Kidney tubule cell (primary cell): Measurements from ENCODE around the gene CSF3R.

ENCODE experiments used
- DNase-seq: peaks from one replicate; pipeline ENCODE4 v3.0.0-alpha.2; 2018; ENCODE audit warnings: low spot score

CSF3R gene

DNA sequence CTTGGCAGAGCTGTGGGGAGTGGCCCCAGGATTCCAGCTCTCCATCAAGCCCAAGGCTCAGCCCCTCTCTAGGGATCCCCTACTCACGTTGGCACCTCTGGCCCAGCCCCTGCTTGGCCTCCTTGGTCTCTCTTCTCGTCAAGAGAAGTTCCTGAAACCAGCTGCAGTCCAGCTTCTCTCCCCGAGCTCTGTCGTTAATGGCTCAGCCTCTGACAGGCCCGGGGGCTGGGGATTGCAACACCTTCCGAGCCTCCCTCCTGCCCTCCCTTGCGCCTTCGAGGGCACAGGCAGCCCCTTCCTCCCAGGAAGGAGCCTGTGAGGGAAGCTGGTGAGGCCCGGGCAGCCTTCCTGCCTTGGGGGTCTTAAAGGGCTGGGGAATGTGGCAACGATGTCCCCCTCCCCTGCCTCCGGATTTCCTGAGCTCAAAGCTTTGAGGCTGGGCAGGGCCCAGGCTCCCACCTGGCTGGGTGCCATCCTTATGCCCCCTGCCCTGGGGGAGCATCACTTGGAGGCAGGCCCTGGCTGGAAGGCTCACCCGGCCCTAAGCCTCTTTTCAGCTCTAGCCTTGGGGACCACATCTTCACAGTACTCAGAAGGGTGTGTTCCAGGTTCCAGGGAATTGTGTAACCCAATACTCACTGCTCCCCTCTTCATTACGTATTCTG lies at the start of gene CSF3R:
CSF3R (minus strand) TSS at position 190 of the 665 bp plus-strand sequence. CDS start 3,417 bp downstream, outside the sequence.
- no peak for DNase-seq

GRCh38 chr1:36531833-36532232 lies 49.1 kb upstream of the CSF3R start:
- no peak for DNase-seq

GRCh38 chr1:36530791-36531190 lies 48.1 kb upstream of the CSF3R start:
- no peak for DNase-seq

- DNase-seq = no peak
These were observed 47.5 kb upstream of the CSF3R start for GRCh38 chr1:36530261-36530660.

GRCh38 chr1:36529769-36530260 lies 47.1 kb upstream of the CSF3R start:
- DNase-seq = no peak

- no peak for DNase-seq
These were observed 45.9 kb upstream of the CSF3R start for GRCh38 chr1:36528361-36529349.

- DNase-seq = no peak
These were observed 42.5 kb upstream of the CSF3R start for GRCh38 chr1:36525166-36525565.

DNA sequence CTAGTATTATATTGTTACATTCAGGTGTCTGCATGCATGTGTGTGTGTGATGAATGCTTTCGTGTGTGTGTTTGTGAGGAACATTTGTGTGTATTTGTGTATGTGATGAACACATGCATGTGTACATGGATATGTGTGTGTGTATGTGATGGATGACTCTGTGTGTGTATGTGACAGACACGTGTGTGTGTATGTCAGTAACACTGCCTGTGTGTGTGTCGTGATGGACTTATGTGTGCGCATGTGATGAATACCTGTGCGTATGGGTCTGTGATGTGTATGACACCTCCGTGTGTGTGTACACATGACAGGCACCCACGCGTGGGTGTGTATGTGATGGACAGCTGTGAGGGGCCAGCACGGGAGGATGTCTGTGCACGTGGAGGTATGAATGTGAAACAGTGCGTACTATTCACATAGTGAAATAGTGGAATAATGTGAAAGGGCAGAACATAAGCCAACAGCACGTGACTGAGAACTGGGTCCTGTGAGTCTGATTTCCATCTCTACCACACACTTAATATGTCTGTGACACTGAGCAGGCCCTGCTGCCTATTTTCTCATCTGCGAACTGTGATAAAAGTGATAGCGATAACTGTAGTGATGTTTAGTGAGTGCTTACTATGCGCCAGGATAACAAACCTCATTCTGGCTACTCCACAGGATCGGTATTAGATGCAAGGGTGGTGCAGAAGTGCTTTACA lies 41.8 kb upstream of the CSF3R start:
- DNase-seq = no peak

DNA sequence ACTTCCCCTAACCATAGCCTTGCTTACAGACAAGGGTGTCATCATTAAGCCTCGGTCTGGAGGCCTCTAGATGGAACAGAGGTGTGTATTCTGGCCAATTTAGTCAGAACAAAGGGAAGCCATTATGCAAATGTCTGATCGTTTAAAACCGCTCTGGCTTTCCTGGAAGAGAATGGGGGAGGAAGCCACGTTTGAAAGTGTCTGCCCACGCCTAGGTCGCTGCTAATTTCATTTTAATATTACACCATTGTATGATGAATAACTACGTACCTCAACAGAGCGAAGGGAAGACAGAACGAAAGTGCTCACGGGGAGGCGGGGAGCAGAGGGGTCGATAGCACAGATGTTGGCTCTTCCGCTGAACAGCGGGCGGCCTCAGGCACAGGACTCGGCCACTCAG lies 41.1 kb upstream of the CSF3R start:
- DNase-seq = no peak

DNA sequence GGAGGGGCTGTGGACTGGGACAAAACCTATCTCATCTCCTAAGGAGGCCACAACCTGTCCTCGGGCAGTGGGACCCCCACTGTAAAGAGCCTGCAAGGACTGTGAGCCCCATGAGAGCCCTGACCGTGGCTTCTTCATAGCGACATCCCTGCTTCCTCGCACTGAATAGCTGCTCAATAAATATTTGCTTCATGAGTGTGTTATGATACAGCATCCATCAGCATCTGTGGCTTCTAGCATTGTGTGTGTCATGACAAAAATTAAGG lies 40.5 kb upstream of the CSF3R start:
- DNase-seq = no peak

DNA sequence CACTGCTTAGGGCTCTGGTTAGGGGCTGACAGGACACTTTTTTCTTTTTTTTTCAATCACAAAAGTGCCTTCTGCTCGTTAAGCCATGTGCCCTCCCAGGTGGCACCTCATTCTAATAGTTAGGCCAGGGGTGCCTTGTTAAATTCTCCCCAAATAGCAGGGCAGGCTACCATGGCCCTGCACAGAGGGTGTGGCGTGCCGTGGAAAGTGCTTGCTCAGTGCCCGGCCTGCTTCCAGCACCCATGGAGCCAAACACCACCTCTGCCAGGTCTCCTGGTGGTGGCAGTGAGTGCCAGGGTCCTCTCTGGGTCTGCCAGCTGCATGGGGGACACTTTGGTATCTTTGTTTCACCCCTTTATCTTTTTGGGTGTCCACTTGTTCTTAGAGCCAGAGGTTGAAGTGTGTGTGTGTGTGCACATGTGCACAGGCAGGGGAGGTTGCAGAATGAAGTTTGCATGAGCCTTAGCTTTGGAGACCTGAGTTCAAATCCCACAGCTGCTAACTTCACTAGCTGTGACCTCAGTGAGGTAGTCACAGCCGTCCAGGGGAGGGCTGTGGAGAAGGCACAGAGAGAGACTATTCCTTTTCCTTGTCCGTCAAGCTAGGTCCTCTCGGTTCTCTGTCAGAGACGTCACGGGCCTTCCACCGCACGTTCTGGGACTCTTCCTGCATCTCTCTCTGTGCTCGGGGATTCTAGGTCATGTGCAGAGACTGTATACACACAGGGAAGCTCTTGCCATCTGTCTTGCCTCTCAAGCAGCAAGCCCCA lies 39.9 kb upstream of the CSF3R start:
- no peak for DNase-seq

GRCh38 chr1:36522021-36522420 lies 39.3 kb upstream of the CSF3R start:
- no peak for DNase-seq

GRCh38 chr1:36520771-36521420 lies 38.2 kb upstream of the CSF3R start:
- no peak for DNase-seq

GRCh38 chr1:36520056-36520455 lies 37.3 kb upstream of the CSF3R start:
- no peak for DNase-seq

GRCh38 chr1:36517011-36517771 lies 34.5 kb upstream of the CSF3R start:
- DNase-seq = no peak

DNA sequence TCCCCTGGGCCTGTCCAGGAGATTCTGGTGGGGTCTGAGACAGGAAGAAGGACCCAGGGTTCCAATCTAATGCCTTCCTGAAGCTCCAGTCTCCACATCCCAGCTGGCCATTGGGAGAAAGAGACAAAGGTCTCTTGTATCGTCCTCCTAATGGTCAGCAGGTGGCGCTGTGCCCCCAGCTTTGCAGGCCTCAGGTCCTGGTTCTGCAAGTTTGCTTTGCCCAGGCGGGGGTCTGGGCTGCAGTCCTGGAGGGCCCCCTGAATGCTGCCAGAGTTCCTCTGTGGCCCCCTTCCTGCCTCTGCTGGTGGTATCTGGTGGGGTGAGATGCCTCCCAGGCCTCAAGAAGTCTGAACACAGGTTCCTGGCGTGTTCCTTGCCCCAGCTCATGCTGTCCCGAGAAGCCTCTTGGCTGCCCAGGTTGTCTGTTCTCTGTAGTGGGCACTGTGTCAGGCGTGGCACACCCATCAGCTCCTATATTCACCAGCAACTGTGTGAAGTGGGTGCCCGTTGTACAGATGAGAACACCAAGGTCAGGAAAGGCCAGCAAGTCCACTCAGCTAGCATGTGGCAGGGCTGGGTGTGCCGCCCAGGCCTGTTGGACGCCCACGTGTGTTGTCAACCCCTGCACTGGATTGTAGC lies 33.8 kb upstream of the CSF3R start:
- DNase-seq = peak; percentile 64

DNA sequence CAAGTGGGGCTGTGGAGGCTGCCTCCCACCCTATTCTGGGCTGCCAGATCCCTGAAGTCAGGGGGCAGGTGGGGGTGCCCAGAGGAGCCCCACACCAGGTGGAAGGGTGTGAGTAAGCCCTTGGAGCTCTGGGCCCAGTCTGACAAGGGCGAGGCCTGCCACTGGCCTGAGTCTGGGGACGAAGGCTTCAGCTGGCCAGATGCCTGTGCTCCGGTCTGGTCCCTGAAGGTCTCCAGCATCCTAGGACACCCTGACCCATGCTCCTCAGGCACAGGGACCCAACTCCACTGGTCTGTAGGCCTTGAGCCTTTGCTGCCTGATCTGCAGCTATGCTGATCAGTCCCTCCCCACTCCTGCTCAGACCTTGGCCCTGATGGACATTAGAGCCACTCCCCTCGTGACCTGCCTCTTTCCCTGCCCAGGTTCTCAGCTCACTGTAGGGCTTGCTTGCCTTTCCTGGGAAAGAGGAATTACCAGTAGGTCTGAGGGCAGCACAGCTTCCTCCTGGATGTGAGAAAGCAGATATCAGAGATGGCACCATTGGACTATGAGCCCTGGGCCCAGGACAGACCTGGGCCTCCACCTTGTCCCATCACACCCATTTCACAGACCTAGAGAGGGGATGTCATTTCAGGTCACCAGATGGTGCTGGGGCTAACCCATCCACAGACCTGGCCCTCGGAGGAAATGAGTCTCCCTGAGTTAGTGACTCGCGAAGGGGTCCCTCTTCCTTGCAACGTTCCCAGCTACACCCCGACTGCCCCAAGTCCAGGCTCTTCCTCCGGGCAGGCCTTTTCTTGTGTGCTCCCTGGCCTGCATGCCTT lies 32.8 kb upstream of the CSF3R start:
- no peak for DNase-seq

GRCh38 chr1:36514501-36514900 lies 31.8 kb upstream of the CSF3R start:
- no peak for DNase-seq
